Adipose tissue (tissue), 3 donors: ENCODE measurements around the gene HENMT1. TPM values are rescaled to one million over a fixed set of nuclear protein-coding genes. Genes with fewer than 3 reads are reported as not detected.
"Not testable (repeated sequence)": the region's sequence is repeated elsewhere in the genome, so short reads cannot be mapped to it uniquely, and the experiment has no call there.

Experiments
- H3K27ac ChIP-seq: one replicate; pipeline ENCODE4 v1.5.1; 2013; ENCODE audit warnings: low read depth, low read length
- WGBS, 3 donors: extraction: QIAGEN DNeasy Blood & Tissue Kit; methylation state at CpG; one replicate each; pipeline ENCODE4 v1.1.7; 2013; 5-methylcytosine and 5-hydroxymethylcytosine counted together
- polyA plus RNA-seq, 3 donors: library from polyadenylated mRNA; stranded (reverse); fragments of 200-250 nt; gene quantifications; one replicate each; pipeline ENCODE4 v1.2.3, GENCODE V29; 2013
- donor health status: healthy with polysubstance abuse.
- donor health status: Bipolar disorder and iron deficiency.
- donor health status: healthy.

HENMT1 gene
- polyA plus RNA-seq, 3 donors = 1.6 to 7.2 (median 5.4) TPM

DNA sequence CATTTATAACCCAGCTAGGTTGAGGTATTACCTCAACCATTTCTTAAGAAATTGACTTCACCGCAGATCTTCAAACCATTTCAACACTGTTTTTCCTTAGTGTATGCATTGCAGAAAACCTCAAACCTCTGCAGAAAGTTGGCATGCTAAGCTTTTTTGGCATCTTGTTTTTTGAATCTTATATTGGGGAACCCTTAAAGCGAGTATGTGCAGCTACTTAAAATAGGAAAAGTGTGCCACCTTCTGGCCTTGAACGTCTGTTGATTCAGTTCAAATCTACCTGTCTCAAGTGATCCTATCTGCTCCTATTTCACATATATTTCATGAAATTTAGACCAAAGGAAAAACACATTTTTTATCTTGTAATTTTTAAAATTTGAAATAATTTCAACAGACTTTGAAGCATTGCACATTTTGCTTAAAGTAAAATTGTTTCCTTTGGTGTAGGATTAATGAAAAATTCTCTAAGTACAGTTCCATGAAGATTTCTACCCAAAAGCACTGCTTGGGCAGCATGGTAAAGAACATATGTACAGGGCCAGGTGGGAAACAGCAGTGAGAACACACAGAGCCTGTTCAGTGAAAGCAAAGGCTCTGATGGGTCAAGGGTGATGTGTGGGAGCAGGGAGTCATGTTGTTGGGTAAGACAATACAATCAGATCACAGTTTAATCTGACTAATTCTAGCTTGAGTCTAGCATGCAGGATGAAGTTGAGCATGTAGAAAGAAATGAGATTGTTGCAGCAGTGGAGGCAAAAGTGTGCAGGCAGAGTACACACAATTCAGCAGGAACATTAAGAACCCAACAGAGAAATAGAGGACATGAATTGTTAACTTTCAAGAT is 17.2 kb downstream of the HENMT1 start:
- no peak overlapping the region for H3K27ac ChIP-seq
- 18 to 30% (median 21%) methylated on average over 3 of the region's 3 CpGs for WGBS, 3 donors

DNA sequence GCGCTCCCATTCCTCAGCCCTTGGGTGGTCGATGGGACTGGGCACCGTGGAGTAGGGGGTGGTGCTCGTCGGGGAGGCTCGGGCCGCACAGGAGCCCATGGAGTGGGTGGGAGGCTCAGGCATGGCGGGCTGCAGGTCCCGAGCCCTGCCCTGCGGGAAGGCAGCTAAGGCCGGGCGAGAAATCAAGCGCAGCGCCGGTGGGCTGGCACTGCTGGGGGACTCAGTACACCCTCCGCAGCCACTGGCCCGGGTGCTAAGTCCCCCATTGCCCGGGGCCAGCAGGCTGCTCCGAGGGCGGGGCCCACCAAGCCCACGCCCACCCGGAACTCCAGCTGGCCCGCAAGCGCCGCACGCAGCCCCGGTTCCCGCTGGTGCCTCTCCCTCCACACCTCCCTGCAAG is 20.0 kb downstream of the HENMT1 start:
- not testable (repeated sequence) for H3K27ac ChIP-seq
- WGBS, 3 donors = 93 to 96% (median 95%) methylated on average over 19 to 27 of the region's 28 CpGs

DNA sequence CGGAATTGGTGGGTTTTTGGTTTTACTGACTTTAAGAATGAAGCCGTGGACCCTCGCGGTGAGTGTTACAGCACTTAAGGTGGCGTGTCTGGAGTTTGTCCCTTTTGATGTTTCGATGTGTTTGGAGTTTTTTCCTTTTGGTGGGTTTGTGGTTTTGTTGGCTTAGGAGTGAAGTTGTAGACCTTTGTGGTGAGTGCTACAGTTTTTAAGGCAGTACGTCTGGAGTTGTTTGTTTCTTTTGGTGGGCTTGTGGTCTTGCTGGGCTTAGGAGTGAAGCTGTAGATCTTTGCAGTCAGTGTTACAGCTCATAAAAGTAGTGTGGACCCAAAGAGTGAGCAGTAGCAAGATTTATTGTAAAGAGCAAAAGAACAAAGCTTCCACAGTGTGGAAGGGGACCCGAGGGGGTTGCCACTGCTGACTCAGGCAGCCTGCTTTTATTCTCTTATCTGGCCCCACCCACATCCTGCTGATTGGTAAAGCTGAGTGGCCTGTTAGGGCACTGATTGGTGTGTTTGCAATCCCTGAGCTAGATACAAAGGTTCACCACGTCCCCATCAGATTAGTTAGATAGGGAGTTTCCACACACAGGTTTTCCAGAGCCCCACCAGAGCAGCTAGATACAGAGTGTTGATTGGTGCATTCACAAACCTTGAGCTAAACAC is 20.9 kb downstream of the HENMT1 start:
- no peak overlapping the region for H3K27ac ChIP-seq
- 73 to 80% (median 75%) methylated on average over 9 of the region's 9 CpGs for WGBS, 3 donors

DNA sequence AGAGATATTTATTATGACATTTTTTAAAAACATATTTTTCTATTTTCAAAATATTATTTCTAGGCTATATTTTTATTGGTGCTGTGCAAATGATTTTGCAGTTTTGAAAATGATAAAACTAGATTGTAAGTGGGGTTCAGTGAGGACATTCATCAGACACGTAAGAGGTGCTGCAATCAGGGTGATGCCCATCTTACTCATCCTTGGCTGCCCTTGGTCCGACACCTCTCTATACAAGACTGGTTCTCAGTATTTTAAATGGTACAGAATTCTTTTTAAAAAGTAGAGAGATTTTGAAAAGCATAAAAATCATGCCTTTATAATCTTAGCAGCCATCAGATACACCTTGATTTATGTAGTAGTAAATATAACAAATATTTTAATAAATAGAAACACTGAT is 24.0 kb downstream of the HENMT1 start:
- no peak overlapping the region for H3K27ac ChIP-seq
- WGBS, 3 donors = 91 to 98% (median 92%) methylated on average over 2 of the region's 2 CpGs

DNA sequence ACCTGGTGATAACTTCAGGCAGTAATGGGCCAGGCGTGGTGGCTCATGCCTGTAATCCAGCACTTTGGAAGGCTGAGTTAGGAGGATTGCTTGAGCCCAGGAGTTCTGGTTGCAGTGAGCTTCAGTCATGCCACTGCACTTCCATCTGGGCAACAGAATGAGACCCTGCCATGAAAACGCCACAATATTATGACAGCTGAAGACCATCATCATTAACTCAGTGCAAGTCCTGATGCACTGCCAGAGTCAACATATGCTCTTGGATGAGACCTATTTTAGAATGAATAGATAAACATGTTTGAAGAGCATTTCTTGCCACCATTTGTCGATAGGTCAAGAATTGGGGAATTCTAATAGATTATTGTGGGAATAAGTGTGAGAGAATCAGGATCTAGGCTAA is 26.4 kb downstream of the HENMT1 start:
- 96 to 98% (median 96%) methylated on average over 3 of the region's 3 CpGs for WGBS, 3 donors
- no peak overlapping the region for H3K27ac ChIP-seq

DNA sequence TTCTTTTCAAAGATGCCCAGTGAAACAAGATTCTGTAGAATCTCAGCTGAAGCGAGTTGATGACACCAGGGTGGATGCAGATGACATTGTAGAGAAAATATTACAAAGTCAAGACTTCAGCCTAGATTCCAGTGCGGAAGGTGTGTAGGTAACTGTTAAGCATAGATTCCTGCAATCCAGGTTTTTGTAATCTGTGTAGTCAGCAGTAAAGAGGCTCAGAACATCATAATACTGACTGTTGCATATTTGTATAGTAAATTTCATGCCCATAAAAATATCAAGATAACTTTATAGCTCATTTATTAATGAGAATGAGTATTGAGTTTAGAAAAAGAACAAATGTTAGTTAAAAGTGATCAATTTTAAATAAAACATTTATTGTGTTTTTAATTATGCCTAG is 32.2 kb downstream of the HENMT1 start:
- no peak overlapping the region for H3K27ac ChIP-seq
- 97 to 99% (median 99%) methylated on average over 2 of the region's 2 CpGs for WGBS, 3 donors

DNA sequence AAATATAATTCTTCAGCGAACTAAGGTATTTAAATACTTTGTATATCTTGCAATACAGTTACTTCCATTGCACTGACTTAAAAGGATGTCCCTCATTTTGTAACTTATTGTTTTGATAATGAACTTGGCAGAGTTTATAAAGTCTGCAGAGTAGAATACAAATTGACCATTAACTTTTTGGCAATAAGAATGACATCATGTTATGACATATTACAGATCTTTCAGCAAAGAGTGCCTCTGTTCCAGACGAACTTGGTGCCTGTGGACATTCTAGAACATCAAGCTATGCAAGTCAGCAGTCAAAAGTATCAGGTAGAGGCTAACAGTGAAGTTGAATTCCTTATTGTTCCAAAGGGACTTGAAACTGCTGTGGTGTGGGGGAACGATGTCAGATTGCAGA is 32.9 kb downstream of the HENMT1 start:
- WGBS, 3 donors = 76 to 79% (median 79%) methylated on average over 3 of the region's 3 CpGs
- no peak overlapping the region for H3K27ac ChIP-seq

DNA sequence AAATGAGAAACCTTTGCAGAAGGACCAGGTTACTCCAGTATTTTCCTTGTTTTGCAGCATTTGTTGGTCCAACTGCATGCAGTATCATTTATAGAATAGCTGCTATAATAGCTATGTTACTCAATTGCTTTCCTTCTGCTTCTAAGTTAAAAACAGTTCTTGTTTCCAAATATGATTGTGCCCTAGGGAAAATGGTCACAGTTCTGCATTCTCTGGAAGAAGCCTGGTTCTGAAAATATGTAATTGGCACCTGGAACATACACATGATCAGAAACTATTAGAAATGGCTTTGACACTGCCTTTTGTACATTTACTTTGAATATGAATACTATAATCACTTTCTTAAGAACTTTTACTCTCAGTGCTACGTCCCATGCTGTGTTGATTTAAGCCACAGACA is 33.6 kb downstream of the HENMT1 start:
- 72 to 78% (median 72%) methylated on average over 1 of the region's 1 CpG for WGBS, 3 donors
- no peak overlapping the region for H3K27ac ChIP-seq

DNA sequence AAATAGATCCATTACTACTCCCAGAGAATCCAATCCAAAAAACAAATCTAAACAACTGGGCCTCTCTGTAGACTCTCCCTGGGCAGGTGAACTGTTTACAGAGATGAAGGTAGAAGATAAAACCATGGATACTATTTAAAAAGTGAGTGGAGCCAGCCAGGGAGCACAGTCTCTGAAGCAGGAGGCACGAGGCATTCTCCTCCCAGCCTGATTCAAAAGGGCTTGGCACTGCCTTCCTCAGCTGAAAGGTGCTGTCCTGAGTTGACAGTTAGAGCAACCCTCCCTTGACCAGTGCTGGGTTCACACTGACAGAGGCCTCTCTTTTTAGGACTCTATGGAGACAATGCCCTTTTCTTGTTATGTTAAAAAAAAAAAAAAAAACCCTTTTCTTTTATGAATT is 36.8 kb downstream of the HENMT1 start:
- H3K27ac ChIP-seq = no peak overlapping the region
- WGBS, 3 donors = 82 to 83% (median 82%) methylated on average over 1 of the region's 1 CpG

DNA sequence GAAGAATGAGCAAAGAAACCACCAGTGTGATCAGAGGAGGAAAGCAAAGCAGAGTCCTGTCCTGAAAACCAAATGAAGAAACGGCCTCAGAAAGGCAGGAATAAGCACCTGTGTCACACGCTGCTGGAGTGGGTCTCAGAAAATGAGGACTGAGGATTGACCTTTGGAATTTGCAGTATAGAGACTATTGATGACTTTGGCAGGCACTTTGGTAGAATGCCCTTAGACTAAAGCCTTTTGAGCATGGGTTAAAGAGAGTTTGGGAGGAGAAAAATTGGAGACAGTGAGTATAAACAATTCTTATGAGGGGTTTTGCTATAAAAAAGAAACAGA is 43.2 kb downstream of the HENMT1 start:
- WGBS, 3 donors = 86 to 97% (median 94%) methylated on average over 2 of the region's 2 CpGs

DNA sequence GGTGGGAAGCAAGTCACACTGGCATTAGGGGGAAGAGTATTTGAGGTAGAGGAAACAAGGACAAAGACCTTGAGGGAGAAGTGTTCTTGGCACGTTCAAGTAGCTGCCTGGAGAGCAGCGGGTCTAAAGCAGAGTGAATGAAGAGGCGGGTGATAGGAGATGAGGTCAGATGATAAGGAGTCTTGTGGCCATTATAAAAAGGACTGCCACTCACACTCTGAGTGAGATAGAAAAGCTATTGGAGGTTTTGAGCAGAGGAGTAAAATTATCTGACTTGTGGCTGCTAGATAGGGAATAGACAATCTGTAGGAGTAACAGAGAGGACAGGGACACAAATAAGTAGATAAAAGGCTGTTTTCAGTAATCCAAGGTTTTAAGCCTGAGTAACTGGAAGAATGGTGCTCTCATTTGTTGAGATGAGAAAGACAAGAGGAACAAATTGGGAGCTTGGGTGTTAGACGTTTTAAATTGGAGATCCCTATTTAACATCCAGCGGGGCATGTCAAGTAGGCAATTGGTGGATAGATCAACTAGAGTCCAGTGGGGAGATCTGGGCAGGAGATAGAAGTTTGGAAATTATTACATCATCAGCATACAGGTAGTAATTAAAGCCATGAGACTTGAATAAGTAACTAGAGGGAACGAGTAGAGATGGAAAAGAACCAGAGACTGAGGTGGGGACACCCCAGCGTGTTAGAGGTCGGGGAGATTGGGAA is 43.7 kb downstream of the HENMT1 start:
- 92 to 95% (median 93%) methylated on average over 8 of the region's 8 CpGs for WGBS, 3 donors
- no peak overlapping the region for H3K27ac ChIP-seq

More for the DNA sequence above, 43.2 kb downstream of the HENMT1 start:
- H3K27ac ChIP-seq = no peak overlapping the region

DNA sequence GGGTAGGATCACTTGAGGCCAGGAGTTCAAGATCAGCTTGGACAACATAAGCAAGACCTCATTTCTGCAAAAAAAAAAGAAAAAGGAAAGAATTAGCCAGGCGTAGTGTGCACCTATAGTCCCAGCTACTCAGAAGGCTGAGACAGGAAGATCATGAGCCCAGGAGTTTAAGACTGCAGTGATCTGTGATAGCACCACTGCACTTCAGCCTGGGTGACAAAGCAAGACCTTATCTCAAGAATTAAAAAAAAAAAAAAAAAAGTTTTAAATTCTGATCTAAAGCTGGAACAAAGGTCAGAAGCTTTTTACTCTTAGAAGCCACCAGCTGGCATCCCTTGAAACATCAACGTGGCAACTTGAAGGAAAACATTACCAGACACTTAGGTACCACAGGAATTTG is 45.3 kb downstream of the HENMT1 start:
- no peak overlapping the region for H3K27ac ChIP-seq
- WGBS, 3 donors = 42 to 71% (median 48%) methylated on average over 2 of the region's 2 CpGs

DNA sequence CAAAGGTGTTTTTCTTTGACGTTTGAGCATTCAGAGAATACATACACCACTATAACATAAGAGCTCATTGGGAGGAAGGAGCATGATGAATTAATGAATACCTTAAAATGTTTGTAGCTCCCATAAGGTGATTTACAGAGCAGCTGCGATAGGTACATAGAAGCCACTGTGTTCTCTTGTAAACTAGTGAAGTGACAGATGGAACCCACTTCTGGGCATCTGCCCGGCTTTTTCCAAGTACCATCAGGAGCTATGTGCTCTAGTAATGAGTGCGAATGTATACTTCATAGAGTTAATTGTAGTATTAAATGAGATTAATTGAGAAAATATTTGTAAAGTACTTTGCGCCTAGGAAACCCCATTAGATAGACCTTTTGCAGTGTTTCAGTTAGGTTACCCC is 48.4 kb downstream of the HENMT1 start:
- no peak overlapping the region for H3K27ac ChIP-seq
- 81 to 95% (median 93%) methylated on average over 5 of the region's 5 CpGs for WGBS, 3 donors

DNA sequence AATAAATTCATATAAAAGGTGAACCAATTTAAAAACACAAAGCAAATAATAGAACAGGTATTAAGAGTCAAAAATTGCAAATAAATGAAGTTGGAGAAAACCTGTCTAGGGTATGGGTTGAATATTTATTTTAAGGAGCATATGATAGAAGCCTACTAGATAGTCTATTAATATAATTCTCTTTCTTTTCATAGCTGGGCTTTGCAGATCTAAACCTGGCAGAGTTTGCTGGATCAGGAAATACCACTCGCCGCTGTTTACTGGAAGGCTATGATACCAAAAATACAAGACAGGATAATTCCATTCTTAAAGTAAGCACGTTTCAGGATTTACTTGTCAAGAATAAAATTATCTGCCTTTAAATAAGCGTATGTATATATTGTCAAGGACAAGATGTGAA is 48.9 kb downstream of the HENMT1 start:
- no peak overlapping the region for H3K27ac ChIP-seq
- WGBS, 3 donors = 68 to 87% (median 85%) methylated on average over 4 of the region's 4 CpGs

DNA sequence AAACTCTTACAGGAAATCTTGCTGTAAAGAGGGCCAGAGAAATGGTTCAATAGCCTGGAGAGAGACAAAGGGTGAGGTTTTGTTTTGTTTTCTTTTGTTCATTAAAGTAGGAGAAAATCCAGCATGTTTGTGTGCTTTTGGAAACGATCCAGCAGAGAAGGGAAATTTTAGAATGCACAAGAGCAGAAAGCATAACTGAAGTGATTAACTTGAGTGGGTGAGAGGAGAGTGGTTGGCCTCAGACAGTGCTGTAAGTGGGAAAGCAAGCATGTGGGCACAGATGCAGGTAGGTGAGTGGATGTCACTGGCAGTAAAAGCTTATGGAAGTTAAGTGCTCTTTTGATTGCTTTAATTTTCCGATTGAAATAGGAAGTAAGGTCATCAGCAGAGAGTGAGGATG is 50.8 kb downstream of the HENMT1 start:
- no peak overlapping the region for H3K27ac ChIP-seq
- 43 to 61% (median 55%) methylated on average over 2 of the region's 2 CpGs for WGBS, 3 donors

DNA sequence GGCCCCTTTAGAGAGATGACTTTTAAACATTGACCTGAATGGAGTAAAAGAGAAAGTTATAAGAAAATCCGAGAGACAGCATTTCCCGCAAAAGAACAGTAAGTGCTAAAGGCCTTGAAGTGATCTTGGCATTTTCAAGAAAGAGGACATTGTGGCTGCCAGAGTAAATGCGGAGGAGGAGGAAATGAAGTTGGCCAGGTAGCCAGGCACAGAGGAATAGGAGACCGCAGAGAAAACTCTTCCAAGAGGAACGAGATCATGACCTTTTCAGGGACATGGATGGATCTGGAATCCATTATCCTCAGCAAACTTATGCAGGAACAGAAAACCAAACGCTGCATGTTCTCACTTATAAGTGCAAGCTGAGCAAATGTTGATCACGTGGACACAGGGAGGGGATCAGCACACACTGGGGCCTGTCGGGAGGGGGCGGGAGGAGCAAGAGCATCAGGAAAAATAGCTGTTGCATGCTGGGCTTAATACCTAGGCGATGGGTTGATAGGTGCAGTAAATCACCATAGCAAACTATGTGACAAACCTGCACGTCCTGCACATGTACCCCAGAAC is 51.3 kb downstream of the HENMT1 start:
- no peak overlapping the region for H3K27ac ChIP-seq
- 45 to 75% (median 57%) methylated on average over 11 of the region's 11 CpGs for WGBS, 3 donors

DNA sequence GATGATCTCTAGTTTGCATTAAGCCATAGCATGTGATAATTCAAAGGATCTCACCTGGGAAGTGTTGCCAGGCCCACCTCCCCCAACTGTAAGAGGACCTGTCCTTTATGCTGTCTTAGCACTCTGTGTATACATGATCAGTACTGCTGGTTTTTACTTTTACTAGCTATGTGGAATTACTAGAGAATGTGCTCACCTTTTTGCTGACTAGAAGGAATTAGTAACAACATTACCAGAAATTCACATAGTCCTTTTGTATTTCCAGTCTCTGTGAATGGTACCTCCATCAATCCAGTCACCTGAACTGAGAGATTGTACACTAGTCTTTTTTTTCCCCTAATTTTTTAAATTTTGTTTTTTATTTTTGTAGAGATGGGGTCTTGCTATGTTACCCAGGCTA is 54.4 kb downstream of the HENMT1 start:
- H3K27ac ChIP-seq = no peak overlapping the region

DNA sequence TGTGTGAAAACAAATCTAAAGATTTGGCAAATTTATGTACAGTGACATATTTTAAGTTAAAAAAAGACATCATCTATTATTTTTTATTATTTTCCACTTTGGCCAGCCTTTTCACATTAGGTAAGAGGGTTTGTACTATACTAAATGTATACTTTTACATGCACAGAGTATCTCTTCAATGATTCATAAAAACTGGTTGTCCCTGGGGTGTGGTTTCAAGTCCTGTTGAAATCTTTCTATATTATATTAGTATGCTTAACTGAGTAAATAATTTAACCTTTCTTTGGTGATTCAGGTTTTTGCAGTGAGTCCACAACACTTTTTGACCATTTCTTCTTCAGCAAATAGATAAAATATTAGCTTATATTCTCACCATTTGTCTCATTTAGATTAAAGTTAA is 55.3 kb downstream of the HENMT1 start:
- H3K27ac ChIP-seq = no peak overlapping the region

DNA sequence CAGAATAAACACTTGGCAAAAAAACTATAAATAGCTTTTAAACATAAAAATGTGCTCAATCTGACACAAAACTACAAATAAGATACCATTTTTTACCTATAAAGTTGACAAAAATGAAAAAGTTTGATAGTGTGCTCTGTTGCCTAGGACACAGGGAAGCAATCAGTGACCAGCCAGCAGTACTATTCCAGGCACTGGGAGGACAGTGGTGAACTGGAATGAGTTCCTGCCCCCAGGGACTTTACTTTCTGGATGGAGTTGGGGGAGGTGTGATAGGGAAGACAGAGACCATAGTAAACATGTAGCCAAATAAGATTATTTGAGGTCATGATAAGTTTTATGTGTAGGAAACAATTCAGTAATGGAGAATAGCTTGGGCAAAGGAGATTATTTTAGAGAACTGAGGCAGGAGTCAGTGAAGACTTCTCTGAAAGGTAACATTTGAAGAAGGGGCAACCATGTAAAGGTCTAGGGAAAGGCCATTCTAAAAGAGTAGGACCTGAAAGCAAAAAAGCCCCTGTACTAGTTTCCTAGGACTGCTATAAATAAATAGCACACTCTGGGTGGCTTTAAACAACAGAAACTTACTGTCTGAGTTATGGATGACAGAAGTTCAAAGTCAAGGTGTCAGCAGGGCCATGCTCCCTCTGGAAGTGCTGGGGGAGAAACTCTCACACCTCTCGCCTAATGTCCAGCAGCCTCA is 59.0 kb downstream of the HENMT1 start:
- WGBS, 3 donors = 98 to 100% (median 100%) methylated on average over 1 of the region's 1 CpG
- no peak overlapping the region for H3K27ac ChIP-seq
